HG03060 (cell line): ENCODE results near the gene GPX1.
"Not testable (repeated sequence)": the region's sequence is repeated elsewhere in the genome, so short reads cannot be mapped to it uniquely, and the experiment has no call there.

ENCODE experiments used
- ATAC-seq: cut with Tn5 transposase; IDR thresholded peaks from one replicate; pipeline ENCODE4 v1.9.1; 2021; ENCODE audit warnings: low read depth, moderate number of reproducible peaks; ENCODE audit not compliant: unreplicated experiment

The GPX1 gene

GRCh38 chr3:49358217-49358883, at the start of gene GPX1:
Gene GPX1, minus strand, starts transcription at chr3:49358353. Its CDS starts 75 bp downstream, at chr3:49358278.
- no peak for ATAC-seq

GRCh38 chr3:49406571-49407565, 48.7 kb upstream of the GPX1 start:
- no peak for ATAC-seq

GRCh38 chr3:49405570-49405969, 47.4 kb upstream of the GPX1 start:
- ATAC-seq = not testable (repeated sequence)

GRCh38 chr3:49403891-49404290, 45.7 kb upstream of the GPX1 start:
- ATAC-seq = no peak

- no peak for ATAC-seq
These were observed 43.6 kb upstream of the GPX1 start for GRCh38 chr3:49401766-49402165.

- no peak for ATAC-seq
These were observed 41.3 kb upstream of the GPX1 start for GRCh38 chr3:49399461-49399860.

- ATAC-seq = no peak
These were observed 39.3 kb upstream of the GPX1 start for GRCh38 chr3:49397470-49397869.

- ATAC-seq = not testable (repeated sequence)
These were observed 33.2 kb upstream of the GPX1 start for GRCh38 chr3:49391310-49391709.

GRCh38 chr3:49389297-49389696, 31.1 kb upstream of the GPX1 start:
- ATAC-seq = no peak

- no peak for ATAC-seq
These were observed 30.2 kb upstream of the GPX1 start for GRCh38 chr3:49388289-49388820.

GRCh38 chr3:49387721-49388120, 29.6 kb upstream of the GPX1 start:
- no peak for ATAC-seq

GRCh38 chr3:49386056-49386756, 28.1 kb upstream of the GPX1 start:
- no peak for ATAC-seq

GRCh38 chr3:49385617-49386016, 27.5 kb upstream of the GPX1 start:
- ATAC-seq = no peak

- no peak for ATAC-seq
These were observed 25.2 kb upstream of the GPX1 start for GRCh38 chr3:49383387-49383786.

GRCh38 chr3:49378249-49378895, 20.2 kb upstream of the GPX1 start:
- ATAC-seq = no peak

- ATAC-seq = no peak
These were observed 19.3 kb upstream of the GPX1 start for GRCh38 chr3:49377483-49377882.

GRCh38 chr3:49371946-49372345, 13.8 kb upstream of the GPX1 start:
- no peak for ATAC-seq

GRCh38 chr3:49370585-49371290, 12.6 kb upstream of the GPX1 start:
- no peak for ATAC-seq

GRCh38 chr3:49362561-49362960, 4.4 kb upstream of the GPX1 start:
- no peak for ATAC-seq

GRCh38 chr3:49359623-49360022, 1.5 kb upstream of the GPX1 start:
- no peak for ATAC-seq
